ENCODE data around the gene CYP3A4.
"Not testable (repeated sequence)": the region's sequence is repeated elsewhere in the genome, so short reads cannot be mapped to it uniquely, and the experiment has no call there.

Gene CYP3A4

DNA sequence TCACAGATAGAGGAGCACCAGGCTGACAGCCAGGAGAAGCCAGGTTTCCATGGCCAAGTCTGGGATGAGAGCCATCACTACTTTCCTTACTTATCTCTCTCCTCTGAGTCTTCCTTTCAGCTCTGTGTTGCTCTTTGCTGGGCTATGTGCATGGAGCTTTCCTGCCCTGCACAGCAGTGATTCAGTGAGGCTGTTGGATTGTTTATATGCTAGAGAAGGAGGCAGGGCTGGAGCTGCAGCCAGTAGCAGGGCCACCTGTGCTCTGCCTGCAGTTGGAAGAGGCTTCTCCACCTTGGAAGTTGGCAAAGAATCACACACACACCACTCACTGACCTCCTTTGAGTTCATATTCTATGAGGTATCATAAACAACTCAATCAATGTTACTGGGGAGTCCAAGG is at the start of gene CYP3A4:
TSS of gene CYP3A4 (minus strand) at position 178 of the 400 bp plus-strand sequence. CDS start at position 75, 103 bp downstream.
- DNase-seq (ENCODE audit: low read depth) = no peak

DNA sequence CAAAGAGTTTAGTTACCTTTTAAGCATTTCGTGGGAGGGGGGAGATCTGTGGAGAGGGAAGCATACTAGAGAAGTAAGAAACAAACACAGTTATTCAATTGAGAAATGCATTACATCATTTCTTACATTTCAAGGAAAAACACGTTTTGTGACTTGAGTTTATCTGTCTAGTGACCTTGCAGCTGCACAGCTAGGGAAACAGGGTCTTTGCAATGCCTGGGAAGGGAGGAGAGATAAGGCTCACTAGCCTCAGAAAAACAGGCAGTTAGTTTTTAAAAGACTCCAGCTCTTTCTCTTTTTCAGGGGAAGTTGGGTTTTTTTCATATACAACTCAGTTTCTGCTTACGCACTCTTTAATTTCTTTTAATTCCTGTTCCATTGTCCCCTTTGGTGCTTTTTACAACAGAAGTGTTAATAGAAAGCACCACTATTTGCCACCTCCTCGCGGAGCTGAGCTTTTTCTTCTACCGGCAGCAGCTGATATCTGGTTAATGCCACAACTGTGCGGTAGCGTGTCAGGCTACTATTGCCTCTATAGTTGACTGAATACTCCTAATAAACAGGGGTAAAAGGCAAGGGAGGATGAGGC is 49.4 kb upstream of the CYP3A4 start:
- DNase-seq (ENCODE audit: low read depth) = no peak

DNA sequence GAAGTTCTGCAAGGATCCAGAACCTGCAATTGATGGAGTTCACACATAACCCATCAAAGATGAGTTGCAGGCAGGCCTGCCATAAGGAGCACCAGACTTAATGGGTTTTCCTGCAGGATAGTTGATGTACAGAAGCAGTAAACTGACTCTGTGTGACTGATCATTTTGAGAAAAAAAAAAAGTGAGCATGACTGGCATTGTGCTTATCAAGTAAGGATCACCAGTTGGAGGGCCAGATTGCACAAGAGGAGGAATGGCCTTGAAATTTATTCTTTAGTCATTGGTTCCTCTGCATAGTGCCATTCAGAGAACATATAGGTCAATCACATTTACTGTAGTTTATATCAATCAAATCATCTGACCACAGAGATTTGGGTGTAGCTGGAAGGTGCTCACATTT is 47.6 kb upstream of the CYP3A4 start:
- no peak for DNase-seq (ENCODE audit: low read depth)

DNA sequence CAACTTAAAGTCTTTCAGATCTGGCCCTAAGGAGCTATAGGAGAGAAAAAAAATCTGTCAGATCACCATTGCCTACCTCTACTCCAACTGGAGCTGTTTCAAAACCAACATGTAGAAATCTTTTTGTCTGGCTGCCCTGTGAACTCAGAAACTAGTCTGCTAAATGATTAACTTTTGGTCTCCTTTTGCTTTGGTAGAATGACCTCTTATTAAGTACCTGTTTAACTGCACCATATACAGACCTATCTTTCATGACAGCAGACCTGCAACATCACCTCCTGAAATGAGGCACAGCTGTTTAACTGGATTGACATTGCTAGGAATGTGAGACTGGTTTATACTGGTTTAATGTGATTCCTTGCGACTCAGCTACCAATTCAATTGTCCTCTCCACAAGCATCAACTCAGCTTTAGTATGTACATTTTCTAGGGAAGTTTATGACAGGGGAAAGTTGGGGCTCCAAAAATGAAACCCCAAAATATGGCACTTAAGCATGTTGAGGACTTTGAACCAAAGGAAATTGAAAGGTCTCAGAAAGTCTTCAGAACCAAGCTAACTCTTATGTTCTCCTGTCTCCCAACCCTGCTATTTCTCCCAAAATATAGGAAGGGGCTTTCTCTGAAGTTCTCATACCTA is 45.7 kb upstream of the CYP3A4 start:
- DNase-seq (ENCODE audit: low read depth) = no peak

DNA sequence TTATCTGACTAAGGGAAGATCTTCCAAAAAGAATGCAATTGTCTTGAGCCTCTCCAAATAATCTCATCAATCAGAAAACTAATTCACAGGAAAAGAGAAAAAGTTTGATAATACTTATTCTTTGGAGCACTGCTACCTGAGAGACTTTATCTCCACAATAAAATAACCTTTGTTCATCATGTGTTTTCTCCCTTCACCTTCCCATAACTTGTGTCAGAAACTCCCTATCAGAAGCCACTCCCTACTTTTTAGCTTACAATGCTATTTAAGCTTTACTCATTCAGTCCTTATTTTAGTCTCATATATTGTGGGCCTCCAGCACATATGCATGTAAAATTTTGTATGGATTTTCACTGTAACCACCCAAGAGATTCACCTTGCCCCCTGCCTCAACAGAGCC is 44.8 kb upstream of the CYP3A4 start:
- DNase-seq (ENCODE audit: low read depth) = no peak

DNA sequence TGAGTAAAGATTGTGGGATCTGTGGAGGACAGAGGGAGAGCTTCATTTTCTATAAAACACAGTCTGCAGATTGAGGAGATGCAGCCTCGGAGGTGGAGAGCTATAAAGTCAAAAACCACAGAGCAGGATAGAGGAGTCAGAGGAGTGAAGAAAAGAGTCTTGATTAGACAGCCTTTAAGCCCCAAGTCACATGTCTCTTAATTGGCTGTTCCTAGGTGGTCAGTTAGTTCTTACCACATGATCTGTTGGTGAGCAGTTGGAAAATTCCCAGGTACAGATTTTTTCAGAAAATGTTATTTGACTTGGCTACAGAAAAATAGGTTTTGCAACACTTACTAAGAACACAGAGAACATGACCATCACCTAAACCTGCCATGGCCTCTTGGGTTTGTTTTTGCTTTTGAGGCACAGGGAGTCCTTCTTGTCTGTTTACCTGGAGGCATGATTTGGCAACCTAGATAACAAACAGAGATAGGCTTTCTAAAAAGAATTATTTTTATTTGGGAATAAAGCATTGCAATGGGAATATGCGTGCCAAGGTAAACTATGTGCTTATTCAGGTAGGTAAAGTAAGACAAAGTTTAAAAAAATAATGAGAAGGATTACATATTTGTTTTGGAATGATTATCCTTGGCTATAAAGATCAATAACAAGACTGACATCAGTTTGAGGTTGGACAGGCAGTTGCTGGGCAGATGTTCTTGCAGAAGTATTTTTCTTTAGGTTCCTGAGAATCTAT is 43.2 kb upstream of the CYP3A4 start:
- no peak for DNase-seq (ENCODE audit: low read depth)

DNA sequence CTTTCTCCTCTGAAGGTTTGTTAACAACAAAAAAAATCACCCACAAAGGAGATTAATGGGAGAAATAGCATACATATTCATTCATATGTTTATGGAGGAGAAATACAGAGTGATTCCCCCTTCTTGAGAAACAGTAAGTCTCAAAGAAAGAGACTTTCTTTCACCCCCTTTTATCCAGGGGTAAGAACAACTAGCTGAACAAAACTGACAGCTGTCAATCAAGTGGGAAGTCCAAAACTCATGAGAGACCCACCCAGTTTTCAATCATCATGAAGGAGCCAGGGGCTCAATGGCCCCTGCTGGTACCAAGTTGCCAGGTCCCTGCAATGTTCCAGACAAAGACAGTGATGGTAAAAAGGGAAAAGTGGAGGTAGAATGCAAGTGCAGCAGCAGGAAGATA is 41.9 kb upstream of the CYP3A4 start:
- no peak for DNase-seq (ENCODE audit: low read depth)

DNA sequence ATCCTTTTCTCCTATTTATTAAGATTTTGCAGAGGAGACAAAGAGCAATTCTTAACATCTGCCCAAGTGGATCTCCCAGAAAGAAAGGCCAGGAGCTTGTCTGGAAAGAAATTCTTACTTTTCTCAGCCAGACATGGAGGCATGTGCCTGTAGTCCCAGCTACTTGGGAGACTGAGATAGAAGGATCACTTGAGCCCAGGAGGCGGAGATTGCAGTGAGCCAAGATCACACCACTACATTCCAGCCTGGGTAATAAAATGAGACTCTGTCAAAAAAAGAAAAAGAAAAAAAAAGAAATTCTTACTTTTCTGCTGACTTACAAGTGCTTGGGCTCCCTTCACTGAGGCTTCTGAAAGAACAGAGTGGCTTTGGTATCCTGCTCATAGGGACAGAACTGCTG is 41.5 kb upstream of the CYP3A4 start:
- DNase-seq (ENCODE audit: low read depth) = no peak

DNA sequence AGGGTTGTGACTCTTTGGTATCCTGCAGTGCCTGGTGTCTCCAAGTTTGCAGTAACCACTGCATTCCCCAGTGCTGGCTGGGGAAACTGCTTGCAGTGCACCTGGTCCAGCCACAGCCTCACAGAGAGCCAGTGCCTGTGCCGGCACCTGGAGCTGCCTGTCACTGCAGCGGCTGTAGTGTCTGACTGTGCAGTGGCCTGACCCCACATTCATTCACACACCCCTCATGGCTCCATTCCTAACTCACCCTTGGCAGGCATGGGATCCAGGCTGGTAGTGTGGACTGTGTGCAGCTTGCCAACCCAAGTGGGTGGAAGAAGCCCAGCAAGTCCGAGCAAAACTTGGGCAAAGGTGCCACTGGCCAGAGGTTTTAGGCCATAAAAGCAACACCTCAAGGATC is 40.1 kb upstream of the CYP3A4 start:
- DNase-seq (ENCODE audit: low read depth) = no peak

DNA sequence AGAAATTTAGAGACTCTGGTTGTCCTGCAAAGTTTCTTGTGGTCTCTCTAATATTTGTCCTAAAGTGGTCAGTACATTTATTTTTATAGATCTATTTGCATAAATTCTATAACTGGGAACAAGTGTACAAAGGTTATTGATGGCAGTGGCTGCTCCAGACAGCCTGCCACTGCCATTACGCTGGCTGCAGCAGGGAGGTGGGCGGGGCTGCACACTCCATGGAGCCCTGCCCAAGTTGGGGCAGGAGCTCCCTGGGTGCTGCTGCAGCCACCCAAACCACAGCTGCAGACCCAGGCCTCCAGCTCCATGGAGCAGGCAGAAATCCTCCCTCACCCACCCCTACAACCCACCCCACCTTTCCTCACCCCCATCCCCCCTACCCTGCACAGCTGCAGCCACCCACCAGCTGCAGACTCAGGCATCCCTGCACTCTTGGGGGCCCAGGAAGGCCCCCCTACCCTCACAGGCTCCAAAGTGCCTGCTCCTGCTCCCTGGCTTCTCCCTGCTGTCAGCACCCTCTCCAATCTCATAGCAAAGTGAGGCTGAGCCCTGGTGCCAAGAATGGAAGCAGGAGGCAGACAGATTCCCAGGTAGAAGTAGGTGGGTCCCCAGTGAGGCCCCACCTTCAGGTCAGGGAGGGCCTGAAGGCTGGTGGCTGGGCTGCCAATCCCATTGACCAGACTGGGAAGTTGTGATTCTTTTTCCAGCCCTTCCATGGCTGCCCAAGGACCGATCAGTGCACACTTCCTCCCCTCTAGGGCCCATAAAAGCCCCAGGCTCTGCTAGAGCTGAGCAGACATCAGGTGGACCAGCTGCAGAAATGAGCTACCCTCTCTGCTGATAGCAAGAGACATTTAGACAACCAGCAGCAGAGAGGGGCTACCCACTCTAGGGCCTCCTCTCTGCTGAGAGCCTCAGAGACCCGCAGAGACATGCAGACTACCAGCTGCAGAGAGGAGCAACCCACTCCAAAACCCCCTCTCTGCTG is 39.0 kb upstream of the CYP3A4 start:
- DNase-seq (ENCODE audit: low read depth) = no peak

DNA sequence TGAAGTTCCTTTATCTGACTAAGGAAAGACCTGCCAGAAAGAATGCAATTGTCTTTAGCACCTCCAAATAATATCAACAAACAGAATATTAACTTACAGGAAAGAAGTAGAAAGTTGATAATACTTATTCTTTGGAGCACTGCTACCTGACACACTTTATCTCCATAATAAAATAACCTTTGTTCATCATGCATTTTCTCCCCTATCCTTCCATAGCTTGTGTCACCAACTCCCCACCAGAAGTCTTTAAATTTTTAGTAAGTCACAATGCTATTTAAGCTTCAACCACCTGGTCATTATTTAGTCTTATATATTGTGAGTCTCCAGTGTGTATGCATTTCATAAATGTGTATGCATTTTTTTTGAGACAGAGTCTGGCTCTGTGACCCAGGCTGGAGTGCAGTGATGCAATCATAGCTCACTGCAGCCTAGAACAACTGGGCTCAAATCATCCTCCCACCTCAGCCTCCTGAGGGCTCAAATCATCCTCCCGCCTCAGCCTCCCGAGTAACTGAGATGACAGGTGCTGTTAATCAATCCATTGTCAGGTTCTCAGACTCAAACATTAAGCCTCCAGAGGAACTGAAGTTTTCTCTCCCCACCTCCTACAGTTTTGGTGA is 36.5 kb upstream of the CYP3A4 start:
- no peak for DNase-seq (ENCODE audit: low read depth)

DNA sequence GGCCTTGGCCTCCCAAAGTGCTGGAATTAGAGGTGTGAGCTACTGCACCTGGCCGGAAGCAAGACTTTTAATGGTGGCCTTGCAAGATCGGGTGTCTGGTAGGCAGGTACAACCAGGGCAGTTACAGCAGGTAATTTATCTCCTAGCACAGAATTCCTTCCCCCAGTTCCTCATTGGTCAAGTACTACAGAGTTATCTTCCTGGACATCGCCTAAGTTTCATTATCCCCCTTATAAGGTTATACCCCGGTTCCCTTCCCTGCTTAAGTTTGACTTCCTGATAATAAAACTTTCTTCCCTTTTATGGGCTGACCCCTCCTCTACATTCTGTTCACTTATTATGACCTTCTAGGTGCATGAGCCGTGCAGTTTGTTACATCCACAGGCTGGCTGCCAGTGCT is 24.8 kb upstream of the CYP3A4 start:
- DNase-seq (ENCODE audit: low read depth) = no peak

DNA sequence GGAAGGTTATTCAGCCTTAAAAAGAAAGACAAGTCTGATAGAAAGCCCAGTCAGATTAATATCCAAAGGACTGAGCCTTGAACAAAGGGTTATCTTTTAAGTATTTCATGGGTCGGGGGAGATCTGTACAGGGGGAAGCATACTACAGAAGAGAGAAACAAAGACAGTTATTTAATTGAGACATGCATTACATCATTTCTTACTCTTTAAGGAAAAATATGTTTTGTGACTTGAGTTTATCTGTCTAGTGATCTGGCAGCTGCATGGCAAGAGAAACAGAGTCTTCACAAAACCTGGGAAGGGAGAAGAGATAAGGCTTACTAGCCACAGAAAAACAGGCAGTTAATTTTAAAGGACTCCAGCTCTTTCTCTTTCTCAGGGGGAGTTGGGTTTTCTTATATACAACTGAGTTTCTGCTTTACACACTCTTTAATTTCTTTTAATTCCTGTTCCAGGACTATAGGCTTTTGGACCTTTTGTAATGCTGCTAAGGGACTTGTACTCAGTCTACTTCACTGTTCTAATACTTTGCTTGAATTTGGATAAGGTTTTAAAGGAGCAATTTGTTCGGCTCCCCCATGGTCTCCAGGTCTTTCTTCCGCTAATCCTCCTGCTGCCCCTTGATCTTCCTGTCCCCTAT is 23.0 kb upstream of the CYP3A4 start:
- no peak for DNase-seq (ENCODE audit: low read depth)

DNA sequence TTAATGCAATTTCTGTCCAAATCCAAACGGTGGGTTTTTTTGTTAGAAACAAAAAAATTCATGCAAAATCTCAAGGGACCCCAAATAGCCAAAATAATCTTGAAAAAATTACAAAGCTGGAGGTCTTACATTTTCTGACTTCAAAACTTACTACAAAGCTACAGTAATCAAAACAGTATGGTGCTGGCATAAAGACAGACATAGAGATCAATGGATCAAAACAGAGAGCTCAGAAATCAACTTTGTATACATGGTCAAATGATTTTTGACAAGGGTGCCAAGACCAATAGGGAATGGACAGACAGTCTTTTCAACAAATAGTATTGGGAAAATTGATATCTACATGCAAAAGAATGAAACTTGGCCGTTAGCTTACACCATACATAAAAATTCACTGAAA is 21.7 kb upstream of the CYP3A4 start:
- DNase-seq (ENCODE audit: low read depth) = no peak

DNA sequence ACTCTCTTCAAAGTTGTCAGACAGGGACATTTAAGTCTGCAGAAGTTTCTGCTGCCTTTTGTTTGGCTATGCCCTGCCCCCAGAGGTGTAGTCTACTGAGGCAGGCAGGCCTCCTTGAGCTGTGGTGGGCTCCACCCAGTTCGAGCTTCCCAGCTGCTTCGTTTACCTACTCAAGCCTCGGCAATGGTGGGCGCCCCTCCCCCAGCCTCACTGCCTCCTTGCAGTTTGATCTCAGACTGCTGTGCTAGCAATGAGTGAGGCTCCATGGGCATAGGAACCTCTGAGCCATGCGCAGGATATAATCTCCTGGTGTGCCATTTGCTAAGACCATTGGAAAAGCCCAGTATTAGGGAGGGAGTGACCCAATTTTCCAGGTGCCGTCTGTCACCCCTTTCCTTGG is 19.1 kb upstream of the CYP3A4 start:
- not testable (repeated sequence) for DNase-seq (ENCODE audit: low read depth)

DNA sequence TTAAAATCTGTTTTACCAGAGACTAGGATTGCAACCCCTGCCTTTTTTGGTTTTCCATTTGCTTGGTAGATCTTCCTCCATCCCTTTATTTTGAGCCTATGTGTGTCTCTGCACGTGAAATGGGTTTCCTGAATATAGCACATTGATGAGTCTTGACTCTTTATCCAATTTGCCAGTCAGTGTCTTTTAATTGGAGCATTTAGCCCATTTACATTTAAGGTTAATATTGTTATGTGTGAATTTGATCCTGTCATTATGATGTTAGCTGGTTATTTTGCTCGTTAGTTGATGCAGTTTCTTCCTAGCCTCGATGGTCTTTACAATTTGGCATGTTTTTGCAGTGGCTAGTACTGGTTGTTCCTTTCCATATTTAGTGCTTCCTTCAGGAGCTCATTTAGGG is 17.4 kb upstream of the CYP3A4 start:
- not testable (repeated sequence) for DNase-seq (ENCODE audit: low read depth)

DNA sequence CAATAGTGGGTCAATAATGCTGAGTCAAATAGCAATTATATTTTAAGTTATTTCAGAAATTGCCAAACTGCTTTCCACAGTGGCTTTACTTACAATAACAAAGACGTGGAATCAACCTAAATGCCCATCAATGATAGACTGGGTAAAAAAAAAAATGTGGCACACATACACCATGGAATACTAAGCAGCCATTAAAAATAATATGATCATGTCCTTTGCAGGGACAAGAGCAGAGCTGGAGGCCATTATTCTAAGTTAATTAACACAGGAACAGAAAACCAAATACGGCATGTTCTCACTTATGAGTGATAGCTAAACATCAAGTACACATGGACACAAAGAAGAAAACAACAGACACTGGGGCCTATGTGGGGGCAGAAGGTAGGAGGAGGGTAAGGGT is 15.0 kb upstream of the CYP3A4 start:
- DNase-seq (ENCODE audit: low read depth) = no peak

DNA sequence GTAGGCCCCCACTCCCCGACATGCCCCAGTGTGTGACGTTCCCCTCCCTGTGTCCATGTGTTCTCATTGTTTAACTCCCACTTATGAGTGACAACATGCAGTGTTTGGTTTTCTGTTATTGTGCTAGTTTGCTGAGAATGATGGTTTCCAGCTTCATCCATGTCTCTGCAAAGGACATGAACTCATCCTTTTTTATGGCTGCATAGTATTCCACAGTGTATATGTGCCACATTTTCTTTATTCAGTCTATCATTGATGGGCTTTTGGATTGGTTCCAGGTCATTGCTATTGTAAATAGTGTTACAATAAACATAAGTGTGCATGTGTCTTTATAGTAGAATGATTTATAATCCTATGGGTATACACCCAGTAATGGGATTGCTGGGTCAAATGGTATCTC is 11.9 kb upstream of the CYP3A4 start:
- not testable (repeated sequence) for DNase-seq (ENCODE audit: low read depth)

DNA sequence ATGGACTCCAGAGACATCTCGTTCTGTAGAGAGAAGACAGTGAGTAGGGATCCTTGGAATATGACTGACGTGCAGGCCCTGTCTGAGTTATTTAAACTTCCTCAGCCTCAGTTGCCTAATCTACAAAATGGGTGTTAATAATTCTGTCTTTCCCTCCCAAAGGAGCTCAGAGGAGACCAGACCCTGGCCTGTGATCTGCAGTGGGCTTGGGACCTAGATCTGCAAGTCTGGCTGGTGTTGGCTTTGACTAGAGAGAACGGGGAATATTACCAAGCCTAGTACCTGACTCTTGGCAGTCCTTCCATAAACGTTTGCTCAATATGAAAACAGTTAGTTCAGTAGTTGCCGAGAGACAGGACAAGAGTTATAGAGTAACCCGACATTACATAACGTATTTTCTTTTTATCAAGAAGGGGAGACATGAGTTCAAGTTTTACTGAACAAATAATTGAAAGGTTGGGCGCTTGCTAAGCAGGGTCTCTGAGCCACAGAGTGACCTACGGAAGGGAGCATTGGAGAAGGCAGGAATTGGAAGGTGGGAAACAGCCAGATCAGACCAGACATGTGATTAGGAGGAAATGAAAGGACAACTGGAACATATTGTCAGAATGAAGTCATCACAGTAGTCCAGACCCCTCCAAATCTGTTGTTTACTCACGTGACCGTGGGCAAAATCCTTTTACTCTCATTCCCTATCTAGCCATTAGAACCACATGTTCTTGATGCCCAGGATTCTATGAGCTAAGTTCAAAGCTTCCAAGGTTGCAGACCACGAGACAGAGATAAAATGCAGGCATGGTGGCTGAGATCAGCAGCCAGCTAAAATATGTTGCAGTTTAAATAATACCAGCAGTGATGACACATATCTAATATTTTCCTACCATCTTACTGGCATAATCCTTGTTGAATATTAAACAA is 10.9 kb upstream of the CYP3A4 start:
- DNase-seq (ENCODE audit: low read depth) = no peak

DNA sequence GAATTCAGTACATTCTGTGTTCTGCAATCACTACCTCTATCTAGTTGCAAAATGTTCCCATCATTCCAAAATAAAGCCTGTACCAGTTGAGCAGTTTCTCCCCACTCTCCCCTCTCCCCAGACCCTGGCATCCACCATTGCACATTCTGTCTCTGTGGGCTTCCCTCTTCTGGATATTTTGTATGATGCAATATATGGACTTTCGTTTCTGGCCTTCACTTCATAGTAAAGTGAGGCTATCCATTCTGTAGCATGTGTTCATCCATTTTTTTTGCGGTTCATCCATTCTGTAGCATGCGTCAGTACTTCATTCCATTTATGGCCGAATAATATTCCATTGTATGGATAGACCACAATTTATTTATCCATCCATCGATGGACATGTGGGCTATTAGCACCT is 9.5 kb upstream of the CYP3A4 start:
- DNase-seq (ENCODE audit: low read depth) = no peak

Data from stimulated activated CD8-positive, alpha-beta memory T cell treated with anti-CD3 and anti-CD28 coated beads, Interleukin-12 subunit alpha, Interleukin-12 subunit beta, amount 100 ng/mL, for 1 hour (primary cell).